Endodermal cell (in vitro differentiated cells): ENCODE data around the gene STXBP1. TPM values are rescaled to one million over a fixed set of nuclear protein-coding genes. Genes with fewer than 3 reads are reported as not detected.
A peak's percentile ranks its signal among the peaks of the same experiment; 100 is the strongest.

Experiments used
- DNase-seq: peaks from one replicate; pipeline ENCODE4 v3.0.0-alpha.2; 2017
- H3K27ac ChIP-seq: 2 replicates; pipeline ENCODE4 v1.5.1; 2013; ENCODE audit warnings: mild to moderate bottlenecking, low read depth, low read length, moderate library complexity
- H3K27me3 ChIP-seq: 2 replicates; pipeline ENCODE4 v1.6.1; 2013; ENCODE audit warnings: mild to moderate bottlenecking, low read length, moderate library complexity; ENCODE audit not compliant: insufficient read depth, control insufficient read depth, poor library complexity, severe bottlenecking
- H3K36me3 ChIP-seq: 2 replicates; pipeline ENCODE4 v1.7.0; 2013; ENCODE audit warnings: mild to moderate bottlenecking, low read length, moderate library complexity; ENCODE audit not compliant: control insufficient read depth, insufficient read depth
- H3K4me1 ChIP-seq: one replicate; pipeline ENCODE4 v1.7.0; 2013; ENCODE audit warnings: low read length; ENCODE audit not compliant: control insufficient read depth, insufficient read depth
- H3K4me3 ChIP-seq: 2 replicates; pipeline ENCODE4 v1.5.1; 2013; ENCODE audit warnings: mild to moderate bottlenecking, low read length, moderate library complexity
- H3K9ac ChIP-seq: 2 replicates; pipeline ENCODE4 v1.6.1; 2013; ENCODE audit warnings: mild to moderate bottlenecking, low read length, moderate library complexity; ENCODE audit not compliant: poor library complexity, severe bottlenecking; ENCODE audit errors: extremely low read depth
- H3K9me3 ChIP-seq: 2 replicates; pipeline ENCODE4 v1.6.1; 2013; ENCODE audit warnings: mild to moderate bottlenecking, low read length, moderate library complexity; ENCODE audit not compliant: control insufficient read depth
- H3K27ac Mint-ChIP-seq: 2 replicates; pipeline ENCODE4 v1.8.0; 2020; ENCODE audit warnings: mixed read lengths
- H3K27me3 Mint-ChIP-seq: 2 replicates; pipeline ENCODE4 v1.8.0; 2021; ENCODE audit warnings: mild to moderate bottlenecking, mixed read lengths; ENCODE audit not compliant: insufficient read depth
- H3K36me3 Mint-ChIP-seq: 2 replicates; pipeline ENCODE4 v1.8.0; 2020; ENCODE audit warnings: low read depth, mixed read lengths
- H3K4me1 Mint-ChIP-seq: 2 replicates; pipeline ENCODE4 v1.8.0; 2020; ENCODE audit warnings: mixed read lengths
- H3K4me3 Mint-ChIP-seq: 2 replicates; pipeline ENCODE4 v1.8.0; 2020; ENCODE audit warnings: mild to moderate bottlenecking, moderate library complexity, mixed read lengths
- H3K9me3 Mint-ChIP-seq: 2 replicates; pipeline ENCODE4 v1.8.0; 2020; ENCODE audit warnings: mild to moderate bottlenecking, mixed read lengths
- WGBS, 2 experiments: methylation state at CpG; one replicate each; pipeline versions ENCODE4 v1.1.5 to v1.1.7; 2013; ENCODE audit warnings: missing lambda C conversion rate in 2 of 2, mixed read lengths in 1 of 2; ENCODE audit not compliant: insufficient coverage in 1 of 2, insufficient read length in 1 of 2; 5-methylcytosine and 5-hydroxymethylcytosine counted together
- total RNA-seq, 2 donors: library from RNA; stranded (reverse); fragmentation: NEBNext Ultra II Directional in 1 of 2; extraction: Animal tissue kit (Norgen Biotek cat#: 25700) in 1 of 2; gene quantifications; 2 replicates in 1 of 2; 3 replicates in 1 of 2; pipeline ENCODE4 v1.2.1, GENCODE V29; 2021
- TF ChIP-seq, protein P1 (sequence below): fragments of 200-600 bp; sonication (generic); conservative IDR thresholded peaks from 2 replicates; pipeline ENCODE4 v1.5.0; 2021; ENCODE audit warnings: antibody characterized with exemption, mild to moderate bottlenecking

STXBP1 gene
- total RNA-seq, 2 donors from 2014 or later: 27.8 to 46.8 TPM

DNA sequence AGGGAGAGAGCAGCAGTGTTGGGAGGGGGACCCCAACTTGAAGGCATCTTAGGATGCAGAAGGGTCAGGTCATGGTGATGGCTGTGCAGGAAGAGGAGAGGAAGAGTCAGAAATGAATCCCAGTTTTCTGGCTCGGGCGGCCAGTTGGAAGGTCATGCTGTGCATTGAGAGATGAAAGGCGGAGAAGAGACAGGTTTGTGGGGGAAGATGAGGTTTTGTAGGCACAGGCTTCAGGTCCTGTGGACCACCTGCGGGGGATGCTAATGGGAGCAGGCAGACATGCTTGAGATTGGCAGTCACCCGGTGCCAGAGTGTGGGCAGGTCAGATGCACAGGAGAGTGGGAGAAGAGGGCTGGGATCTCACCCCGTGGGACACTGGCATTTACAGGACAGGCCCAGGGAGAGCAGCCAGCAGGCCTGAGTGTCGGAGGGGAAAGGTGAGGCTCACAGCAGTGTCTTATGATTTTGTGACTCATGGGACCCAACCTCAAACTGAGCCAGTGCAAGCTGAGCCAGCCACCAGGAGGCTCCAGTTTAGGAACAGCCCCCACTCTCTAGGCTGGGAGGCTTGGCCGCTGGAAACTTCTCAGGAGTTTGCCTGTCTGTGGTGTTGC is 17.5 kb downstream of the STXBP1 start:
- Histone ChIP-seq H3K4me1 (no peaks in the 10 kb centered on the region), H3K9ac (no peak overlapping the region), H3K4me3 (no peak overlapping the region), H3K9me3 (no peaks in the 10 kb centered on the region), H3K27ac (no peak overlapping the region), H3K27me3 (no peaks in the 10 kb centered on the region), H3K36me3 (no peaks in the 10 kb centered on the region)
- WGBS, 2 experiments: 86 to 92% methylated on average over 6 to 8 of the region's 8 CpGs
- Mint-ChIP-seq H3K27ac (peak overlapping the region; percentile 75), H3K4me1 (peaks cover 36% of the 10 kb centered on the region), H3K4me3 (no peak overlapping the region), H3K36me3 (peaks cover 2% of the 10 kb centered on the region), H3K27me3 (no peaks in the 10 kb centered on the region), H3K9me3 (peaks cover 4% of the 10 kb centered on the region)
- peak; percentile 77 for DNase-seq
- TF ChIP-seq, protein P1, sequence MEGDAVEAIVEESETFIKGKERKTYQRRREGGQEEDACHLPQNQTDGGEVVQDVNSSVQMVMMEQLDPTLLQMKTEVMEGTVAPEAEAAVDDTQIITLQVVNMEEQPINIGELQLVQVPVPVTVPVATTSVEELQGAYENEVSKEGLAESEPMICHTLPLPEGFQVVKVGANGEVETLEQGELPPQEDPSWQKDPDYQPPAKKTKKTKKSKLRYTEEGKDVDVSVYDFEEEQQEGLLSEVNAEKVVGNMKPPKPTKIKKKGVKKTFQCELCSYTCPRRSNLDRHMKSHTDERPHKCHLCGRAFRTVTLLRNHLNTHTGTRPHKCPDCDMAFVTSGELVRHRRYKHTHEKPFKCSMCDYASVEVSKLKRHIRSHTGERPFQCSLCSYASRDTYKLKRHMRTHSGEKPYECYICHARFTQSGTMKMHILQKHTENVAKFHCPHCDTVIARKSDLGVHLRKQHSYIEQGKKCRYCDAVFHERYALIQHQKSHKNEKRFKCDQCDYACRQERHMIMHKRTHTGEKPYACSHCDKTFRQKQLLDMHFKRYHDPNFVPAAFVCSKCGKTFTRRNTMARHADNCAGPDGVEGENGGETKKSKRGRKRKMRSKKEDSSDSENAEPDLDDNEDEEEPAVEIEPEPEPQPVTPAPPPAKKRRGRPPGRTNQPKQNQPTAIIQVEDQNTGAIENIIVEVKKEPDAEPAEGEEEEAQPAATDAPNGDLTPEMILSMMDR: peak; percentile 64

DNA sequence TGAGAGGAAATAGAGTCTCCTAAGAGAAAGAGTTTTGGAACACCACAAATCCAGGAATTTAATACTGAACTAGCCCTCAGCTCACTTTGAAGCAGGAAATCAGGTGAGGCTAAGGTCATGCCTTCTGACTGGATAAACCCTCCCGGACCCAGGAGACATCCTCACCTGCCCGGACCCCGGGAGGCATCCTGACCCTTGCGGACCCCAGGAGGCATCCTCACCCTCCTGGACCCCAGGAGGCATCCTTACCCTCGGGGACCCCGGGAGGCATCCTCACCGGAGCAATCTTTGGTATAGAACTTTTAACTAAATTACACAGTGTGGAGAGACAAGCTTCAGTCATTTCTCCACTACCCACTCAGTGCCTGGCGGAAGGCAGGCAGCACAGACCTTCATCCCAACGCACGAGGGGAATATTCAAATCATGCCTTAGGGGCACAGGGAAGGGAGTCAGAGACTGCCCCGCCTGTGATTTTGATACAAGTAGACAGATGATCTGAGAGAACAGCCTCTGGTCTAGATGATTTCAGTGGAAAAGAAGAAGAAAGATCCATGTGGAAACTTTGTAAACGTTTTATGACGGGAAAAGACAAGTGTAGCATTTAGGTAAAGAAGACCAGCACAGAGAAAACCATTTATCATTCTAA is 21.3 kb downstream of the STXBP1 start:
- 78 to 83% methylated on average over 6 to 13 of the region's 13 CpGs for WGBS, 2 experiments
- H3K4me1 ChIP-seq: no peaks in the 10 kb centered on the region
- Mint-ChIP-seq H3K27ac (no peak overlapping the region), H3K9me3 (peaks cover 4% of the 10 kb centered on the region), H3K4me3 (no peak overlapping the region), H3K27me3 (no peaks in the 10 kb centered on the region), H3K36me3 (peaks cover 2% of the 10 kb centered on the region), H3K4me1 (peaks cover 31% of the 10 kb centered on the region)
- H3K27ac ChIP-seq: no peak overlapping the region
- no peaks in the 10 kb centered on the region for H3K36me3 ChIP-seq
- DNase-seq: no peak
- TF ChIP-seq, protein P1: no peak
- no peak overlapping the region for H3K4me3 ChIP-seq
- H3K9me3 ChIP-seq: no peaks in the 10 kb centered on the region
- H3K27me3 ChIP-seq: no peaks in the 10 kb centered on the region
- no peak overlapping the region for H3K9ac ChIP-seq

DNA sequence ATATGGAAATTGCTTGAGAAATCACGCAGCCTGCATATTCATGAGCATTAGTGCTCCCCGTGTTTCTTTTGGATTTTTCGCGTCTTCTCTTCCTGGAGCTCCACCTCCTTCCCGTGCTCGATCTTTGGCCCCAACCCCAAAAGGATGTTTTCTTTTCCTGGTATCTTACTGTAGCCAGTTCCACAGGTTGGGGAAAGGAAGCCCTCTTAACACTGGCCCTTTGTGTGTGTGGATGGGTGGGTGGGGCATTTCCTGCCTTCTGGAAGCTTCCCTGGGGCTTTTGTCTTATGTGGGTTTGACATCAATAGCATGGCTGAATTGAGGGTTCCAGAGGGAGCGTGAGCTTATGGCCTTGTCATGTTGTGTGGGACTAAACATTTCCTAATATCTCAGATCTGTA is 21.9 kb downstream of the STXBP1 start:
- Mint-ChIP-seq H3K27me3 (no peaks in the 10 kb centered on the region), H3K4me1 (peaks cover 28% of the 10 kb centered on the region), H3K4me3 (no peak overlapping the region), H3K36me3 (peaks cover 2% of the 10 kb centered on the region), H3K9me3 (peaks cover 4% of the 10 kb centered on the region), H3K27ac (peak overlapping the region; percentile 20)
- Histone ChIP-seq H3K4me3 (no peak overlapping the region), H3K9me3 (no peaks in the 10 kb centered on the region), H3K9ac (no peak overlapping the region), H3K27ac (no peak overlapping the region), H3K36me3 (no peaks in the 10 kb centered on the region), H3K4me1 (no peaks in the 10 kb centered on the region), H3K27me3 (no peaks in the 10 kb centered on the region)
- TF ChIP-seq, protein P1: no peak
- 73 to 76% methylated on average over 6 to 7 of the region's 7 CpGs for WGBS, 2 experiments
- DNase-seq: peak; percentile 62
